Cerebellar nuclear complex (tissue), 1 donor: ENCODE results near the gene ITPR1.

Source experiments
- DNase-seq, 2 experiments: peaks; one replicate each; lab custom pipeline; 2025; lab: John Stamatoyannopoulos, UW

The ITPR1 gene

GRCh38 chr3:4829031-4829394 is 335.9 kb downstream of the ITPR1 start:
- no peak for DNase-seq

GRCh38 chr3:4830586-4830914 is 337.4 kb downstream of the ITPR1 start:
- no peak for DNase-seq

GRCh38 chr3:4831580-4831950 is 338.4 kb downstream of the ITPR1 start:
- DNase-seq: no peak

- DNase-seq: no peak
These were observed 340.3 kb downstream of the ITPR1 start for GRCh38 chr3:4833471-4833870.

GRCh38 chr3:4834403-4834866 is 341.3 kb downstream of the ITPR1 start:
- no peak for DNase-seq

- no peak for DNase-seq
These were observed 342.5 kb downstream of the ITPR1 start for GRCh38 chr3:4835616-4836043.

- DNase-seq: no peak
These were observed 343.4 kb downstream of the ITPR1 start for GRCh38 chr3:4836516-4836915.

GRCh38 chr3:4837374-4837930 is 344.3 kb downstream of the ITPR1 start:
- no peak for DNase-seq

GRCh38 chr3:4838621-4839022 is 345.5 kb downstream of the ITPR1 start:
- no peak for DNase-seq

GRCh38 chr3:4839278-4839677 is 346.1 kb downstream of the ITPR1 start:
- DNase-seq: no peak

- DNase-seq: no peak
These were observed 348.1 kb downstream of the ITPR1 start for GRCh38 chr3:4841225-4841624.

GRCh38 chr3:4841776-4842440 is 348.8 kb downstream of the ITPR1 start:
- DNase-seq: no peak

GRCh38 chr3:4843619-4844018 is 350.5 kb downstream of the ITPR1 start:
- DNase-seq: no peak

GRCh38 chr3:4845882-4846281 is 352.7 kb downstream of the ITPR1 start:
- no peak for DNase-seq

GRCh38 chr3:4846543-4846942 is 353.4 kb downstream of the ITPR1 start:
- no peak for DNase-seq

GRCh38 chr3:4848176-4848825 is 355.2 kb downstream of the ITPR1 start:
- DNase-seq: no peak

- DNase-seq: no peak
These were observed 356.0 kb downstream of the ITPR1 start for GRCh38 chr3:4849136-4849535.

- no peak for DNase-seq
These were observed 356.6 kb downstream of the ITPR1 start for GRCh38 chr3:4849739-4850138.

- no peak for DNase-seq
These were observed 357.2 kb downstream of the ITPR1 start for GRCh38 chr3:4850211-4850927.

GRCh38 chr3:4850928-4851265 is 357.7 kb downstream of the ITPR1 start:
- no peak for DNase-seq

- no peak for DNase-seq
These were observed 359.9 kb downstream of the ITPR1 start for GRCh38 chr3:4852780-4853748.

- DNase-seq: no peak
These were observed 360.6 kb downstream of the ITPR1 start for GRCh38 chr3:4853749-4854140.
